Germinal center (tissue), 1 donor: Measurements from ENCODE around the gene CST9L.
"Not testable (repeated sequence)": the region's sequence is repeated elsewhere in the genome, so short reads cannot be mapped to it uniquely, and the experiment has no call there.

Source experiments
- DNase-seq: peaks from one replicate; pipeline ENCODE4 v3.0.0; 2012; ENCODE audit warnings: mixed read lengths, low spot score

The CST9L gene

GRCh38 chr20:23586735-23587525, 18.6 kb upstream of the CST9L start:
- DNase-seq = no peak

GRCh38 chr20:23585808-23586734, 17.8 kb upstream of the CST9L start:
- DNase-seq = no peak

DNA sequence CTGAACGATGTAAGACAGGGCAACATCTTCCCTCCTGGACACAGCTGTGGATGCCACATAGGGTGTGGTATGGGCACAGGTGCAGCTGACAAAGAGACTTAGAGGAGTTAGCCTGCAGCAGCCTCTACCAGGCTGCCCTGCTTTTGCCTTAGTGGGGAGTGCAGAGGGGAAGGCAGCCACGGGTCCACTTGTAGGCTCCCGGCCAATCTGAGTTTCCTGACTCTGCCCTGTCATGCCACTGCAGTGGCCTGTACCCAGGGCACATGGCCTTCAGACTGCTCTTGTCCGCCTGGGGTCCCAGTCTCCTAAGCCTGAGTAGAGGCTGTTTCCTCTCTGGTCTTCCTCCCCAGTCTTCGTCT, 17.1 kb upstream of the CST9L start:
- no peak for DNase-seq

- no peak for DNase-seq
Observed at GRCh38 chr20:23584434-23585199, 16.3 kb upstream of the CST9L start.

DNA sequence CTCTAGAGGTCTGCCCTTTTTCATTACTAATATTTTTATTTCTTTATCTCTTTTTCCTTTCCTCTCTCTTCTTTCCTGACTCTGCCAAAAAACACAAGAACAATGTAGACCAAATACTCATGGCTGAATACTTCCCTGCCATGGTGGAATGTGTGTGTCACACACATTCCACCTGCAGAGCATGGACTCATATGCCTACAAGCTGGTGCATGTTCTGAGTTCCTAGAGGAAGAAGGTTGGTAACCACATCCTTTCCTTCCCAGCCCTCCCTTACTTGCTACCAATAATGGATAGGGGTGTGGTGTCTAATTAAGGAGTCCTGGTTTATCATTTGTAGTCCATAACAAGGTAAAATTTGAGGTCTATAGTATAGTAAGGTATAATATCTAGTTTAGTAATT, 15.2 kb upstream of the CST9L start:
- DNase-seq = no peak

DNA sequence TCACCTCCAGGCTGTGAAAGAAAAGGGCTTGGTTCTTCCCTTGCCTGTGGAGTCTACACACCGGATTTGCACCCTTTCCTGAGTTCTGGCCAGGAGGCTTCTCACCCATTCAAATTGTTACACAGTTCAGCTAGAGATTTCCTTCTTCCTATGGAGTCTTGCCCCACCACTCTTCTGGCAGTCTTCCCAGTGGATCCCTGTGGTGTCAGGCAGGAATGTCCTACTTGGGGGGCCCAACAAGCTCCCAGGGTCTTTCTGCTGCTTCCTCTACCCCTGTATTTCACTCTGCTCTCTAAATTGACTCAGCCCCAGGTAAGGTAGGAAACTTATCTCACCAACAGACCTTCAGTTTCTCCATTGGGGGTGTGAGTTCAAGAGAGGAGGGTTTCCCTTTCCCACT, 14.0 kb upstream of the CST9L start:
- DNase-seq = no peak

DNA sequence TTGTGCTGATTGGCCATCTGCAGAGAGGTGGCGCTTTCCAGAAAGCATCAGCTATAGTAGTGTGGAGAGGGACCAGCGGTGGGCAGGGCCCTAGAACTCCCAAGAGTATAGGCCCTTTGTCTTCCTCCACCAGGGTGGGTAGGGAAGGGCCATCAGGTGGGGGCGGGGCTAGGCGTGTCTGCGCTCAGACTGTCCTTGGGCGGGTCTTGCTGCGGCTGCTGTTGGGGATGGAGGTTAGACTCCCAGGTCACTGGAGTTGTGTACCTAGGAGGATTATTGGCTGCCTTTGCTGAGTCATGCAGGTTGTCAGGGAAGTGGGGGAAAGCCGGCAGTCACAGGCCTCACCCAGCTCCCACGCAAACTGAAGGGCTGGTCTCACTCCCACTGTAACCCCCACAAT, 13.5 kb upstream of the CST9L start:
- not testable (repeated sequence) for DNase-seq

- no peak for DNase-seq
Observed at GRCh38 chr20:23574977-23575376, 6.7 kb upstream of the CST9L start.

- no peak for DNase-seq
Observed at GRCh38 chr20:23570178-23570760, 2.0 kb upstream of the CST9L start.

- no peak for DNase-seq
Observed at GRCh38 chr20:23569570-23569969, 1.3 kb upstream of the CST9L start.

DNA sequence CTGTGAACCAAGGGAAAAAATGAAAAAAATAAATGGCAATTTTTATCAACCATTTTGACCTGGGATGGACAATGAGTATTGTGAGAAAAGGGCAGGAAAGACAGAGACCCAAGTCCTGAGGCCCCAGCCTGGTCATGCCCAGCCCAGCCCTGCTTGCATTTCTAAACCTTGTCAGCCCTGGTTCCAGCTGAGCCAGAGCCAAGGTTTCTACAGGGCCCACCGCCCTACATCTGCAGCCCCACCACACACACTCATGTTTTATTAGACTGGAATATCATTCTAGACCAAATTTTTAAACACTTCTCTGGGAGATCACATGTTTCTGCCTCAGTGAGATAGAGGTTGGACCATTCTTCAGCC, 667 bp upstream of the CST9L start:
- no peak for DNase-seq

DNA sequence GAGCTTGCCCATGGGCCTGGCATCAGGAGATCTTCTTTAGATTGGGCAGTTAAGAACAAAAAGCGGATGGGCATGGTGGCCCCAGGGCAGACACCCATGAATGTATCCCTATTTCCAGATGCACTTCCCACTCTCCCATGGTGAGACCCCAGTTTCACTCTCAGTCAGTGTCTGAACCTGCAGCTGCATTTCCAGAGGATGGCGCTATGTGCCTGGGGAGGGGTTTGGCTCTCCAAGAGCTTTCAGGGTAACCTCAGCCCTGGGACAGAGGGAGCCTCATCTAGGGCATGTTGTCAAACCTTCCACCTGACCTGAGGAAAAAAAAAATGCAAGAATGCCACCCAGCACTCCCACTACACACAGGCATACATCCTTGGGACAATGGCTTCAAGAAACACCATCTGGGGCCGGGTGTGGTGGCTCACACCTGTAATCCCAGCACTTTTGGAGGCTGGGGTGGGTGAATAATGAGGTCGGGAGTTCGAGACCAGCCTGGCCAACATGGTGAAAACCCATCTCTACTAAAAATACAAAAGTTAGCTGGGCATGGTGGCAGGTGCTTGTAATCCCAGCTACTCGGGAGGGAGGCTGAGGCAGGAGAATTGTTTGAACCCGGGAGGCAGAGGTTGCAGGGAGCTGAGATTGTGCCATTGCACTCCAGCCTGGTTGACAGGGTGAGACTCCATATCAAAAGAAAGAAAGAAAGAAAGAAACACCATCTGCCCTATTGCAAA, 1.9 kb downstream of the CST9L start:
- no peak for DNase-seq

DNA sequence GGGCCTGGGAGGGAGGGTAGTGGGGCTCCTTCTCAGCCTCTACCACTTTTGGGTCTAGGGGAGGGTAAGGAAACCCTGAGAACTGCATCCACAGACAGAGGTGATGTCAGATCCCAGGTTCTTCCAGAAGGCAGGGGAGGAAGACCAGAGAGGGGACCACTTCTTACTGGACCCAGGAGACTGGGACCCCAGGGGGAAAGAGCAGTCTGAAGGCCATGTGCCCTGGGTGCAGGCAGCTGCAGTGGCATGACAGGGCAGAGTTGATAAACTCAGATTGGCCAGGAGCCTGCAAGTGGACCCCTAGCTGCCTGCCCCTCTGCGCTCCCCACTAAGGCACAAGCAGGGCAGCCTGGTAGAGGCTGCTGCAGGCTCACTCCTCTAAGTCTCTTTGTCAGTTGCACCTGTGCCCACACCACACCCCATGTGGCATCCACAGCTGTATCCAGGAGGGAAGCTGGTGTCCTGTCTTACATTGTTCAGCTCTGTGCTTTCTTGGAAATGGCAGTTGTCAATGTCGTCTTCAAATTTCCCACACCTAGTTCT, 2.7 kb downstream of the CST9L start:
- DNase-seq = no peak

- DNase-seq = no peak
Observed at GRCh38 chr20:23564927-23565326, 3.4 kb downstream of the CST9L start.

GRCh38 chr20:23562721-23563342, 5.5 kb downstream of the CST9L start:
- no peak for DNase-seq

DNA sequence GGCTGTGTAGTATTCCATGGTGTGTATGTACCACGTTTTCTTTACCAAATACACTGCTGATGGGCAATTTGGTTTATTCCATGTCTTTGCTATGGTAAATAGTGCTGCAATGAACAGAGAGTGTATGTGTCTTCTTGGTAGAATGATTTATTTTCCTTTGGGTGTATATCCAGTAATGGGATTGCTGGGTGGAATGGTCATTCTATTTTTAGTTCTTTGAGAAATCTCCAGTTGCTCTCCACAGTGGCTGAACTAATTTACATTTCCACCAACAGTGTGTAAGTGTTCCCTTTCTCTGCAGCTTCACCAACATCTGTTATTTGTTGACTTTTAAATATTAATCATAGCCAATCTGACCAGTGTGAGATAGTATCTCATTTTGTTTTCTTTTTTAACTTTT, 13.9 kb downstream of the CST9L start:
- DNase-seq = no peak

DNA sequence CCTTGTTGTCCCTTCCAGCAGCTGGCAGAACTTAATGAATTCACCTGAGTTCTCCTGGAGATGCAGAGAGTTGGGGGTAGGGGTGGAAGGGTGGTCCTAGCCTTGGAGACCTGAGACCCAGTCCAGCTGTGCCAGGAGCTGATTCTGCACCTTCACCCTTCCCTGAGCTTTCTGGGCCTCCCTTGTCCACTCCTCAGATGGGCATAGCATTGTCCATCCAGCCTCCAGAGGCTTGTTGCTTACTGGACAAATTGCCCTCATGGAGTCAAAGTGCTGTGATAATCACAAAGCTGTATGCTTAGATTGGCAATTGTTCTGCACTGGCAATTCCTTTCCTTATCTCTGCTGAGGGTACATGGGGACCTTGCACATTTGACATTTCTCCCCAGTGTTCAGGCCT, 16.5 kb downstream of the CST9L start:
- no peak for DNase-seq

- no peak for DNase-seq
Observed at GRCh38 chr20:23551383-23551782, 16.9 kb downstream of the CST9L start.

DNA sequence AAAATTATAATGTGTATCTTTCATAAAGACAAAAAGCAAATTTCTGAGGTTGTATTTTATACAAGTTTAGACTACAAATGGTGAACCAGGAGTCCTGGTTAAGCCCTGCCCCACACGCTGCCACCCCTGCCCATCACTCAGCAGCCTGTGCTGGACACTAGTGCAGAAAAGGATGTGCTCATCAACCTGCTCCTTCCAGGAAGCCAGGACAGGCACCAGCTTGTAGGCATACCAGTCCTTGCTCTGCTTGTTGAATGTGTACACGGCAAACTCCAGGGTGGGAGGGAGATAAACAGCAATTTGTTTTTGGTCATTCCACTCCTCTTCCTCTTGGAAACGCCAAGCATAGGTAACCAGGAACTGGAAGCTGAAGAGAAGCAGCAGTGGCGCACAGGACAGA, 18.1 kb downstream of the CST9L start:
- no peak for DNase-seq

GRCh38 chr20:23548408-23548807, 19.9 kb downstream of the CST9L start:
- DNase-seq = no peak

- DNase-seq = no peak
Observed at GRCh38 chr20:23547613-23548012, 20.7 kb downstream of the CST9L start.
